ENCODE measurements around the gene COL4A2.
"Not testable (repeated sequence)": the region's sequence is repeated elsewhere in the genome, so short reads cannot be mapped to it uniquely, and the experiment has no call there.

COL4A2 gene

DNA sequence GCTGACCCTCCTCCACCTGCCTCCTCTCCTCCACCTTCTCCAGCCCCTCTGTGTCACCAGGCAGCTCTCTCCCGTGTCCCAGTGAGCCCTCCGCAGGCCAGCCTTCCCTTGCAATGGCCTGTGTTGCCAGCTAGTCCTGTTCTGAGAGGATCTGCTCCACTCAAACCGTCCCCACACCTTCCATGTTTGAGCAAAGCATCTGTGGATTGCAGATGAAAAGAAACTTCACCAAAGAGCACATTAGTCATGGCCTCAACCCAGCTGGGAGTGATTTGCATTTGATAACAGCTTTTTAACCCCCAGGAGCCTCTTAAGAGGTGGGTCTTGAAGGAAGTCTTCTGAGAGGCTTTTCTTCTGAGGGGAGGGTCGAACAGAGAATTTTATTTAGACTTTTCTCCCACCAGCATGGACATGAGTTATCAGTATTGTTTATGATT lies 72.8 kb downstream of the COL4A2 start:
- DNase-seq (ENCODE audit: low spot score): no peak

DNA sequence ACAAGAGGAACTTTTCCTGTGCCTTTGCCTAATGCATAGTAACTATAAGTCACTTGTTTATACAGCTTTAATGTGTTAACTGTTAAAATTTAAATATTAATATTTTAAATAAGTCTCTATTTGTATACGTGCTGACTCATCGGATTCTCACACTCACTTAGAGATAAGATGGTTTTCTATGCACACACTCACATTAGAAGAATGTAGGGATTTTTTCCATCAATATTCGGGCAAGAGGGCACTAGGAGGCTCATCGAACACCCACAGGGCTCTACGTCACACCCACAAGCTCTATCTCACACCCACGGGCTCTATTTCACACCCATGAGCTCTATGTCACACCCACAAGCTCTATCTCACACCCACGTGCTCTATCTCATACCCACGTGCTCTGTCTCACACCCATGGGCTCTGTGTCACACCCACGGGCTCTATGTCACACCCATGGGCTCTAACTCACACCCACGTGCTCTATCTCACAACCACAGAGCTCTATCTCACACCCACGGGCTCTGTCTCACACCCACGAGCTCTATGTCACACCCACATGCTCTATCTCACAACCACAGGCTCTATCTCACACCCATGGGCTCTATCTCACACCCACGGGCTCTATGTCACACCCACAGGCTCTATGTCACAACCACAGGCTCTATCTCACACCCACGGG lies 73.4 kb downstream of the COL4A2 start:
- no peak for DNase-seq (ENCODE audit: low spot score)

DNA sequence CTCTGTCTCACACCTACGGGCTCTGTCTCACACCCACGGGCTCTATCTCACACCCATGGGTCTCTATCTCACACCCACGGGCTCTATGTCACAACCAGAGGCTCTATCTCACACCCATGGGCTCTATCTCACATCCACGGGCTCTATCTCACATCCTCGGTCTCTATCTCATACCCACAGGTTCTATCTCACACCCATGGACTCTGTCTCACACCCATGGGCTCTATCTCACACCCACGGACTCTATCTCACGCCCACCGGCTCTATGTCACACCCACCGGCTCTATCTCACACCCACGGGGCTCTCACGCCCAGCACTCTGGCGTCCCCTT lies 73.9 kb downstream of the COL4A2 start:
- no peak for DNase-seq (ENCODE audit: low spot score)

DNA sequence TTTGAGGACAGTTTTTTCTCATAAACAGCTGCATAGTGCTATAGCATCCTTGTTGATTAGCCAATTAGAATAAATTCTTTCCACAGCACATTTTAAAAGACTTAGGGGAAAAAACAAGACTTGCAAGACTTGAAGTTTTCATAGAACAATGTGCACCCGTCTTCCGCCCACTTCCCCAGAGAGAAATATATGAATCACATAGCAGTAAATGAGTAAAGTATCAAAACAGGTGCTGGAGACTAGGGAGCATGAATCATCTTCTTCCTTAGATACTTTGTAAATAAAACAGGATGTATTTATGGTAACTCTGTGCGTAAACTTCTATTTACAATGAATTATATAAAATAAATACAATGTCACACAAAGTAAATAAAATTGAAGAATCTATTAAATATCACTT lies 75.1 kb downstream of the COL4A2 start:
- DNase-seq (ENCODE audit: low spot score): no peak

DNA sequence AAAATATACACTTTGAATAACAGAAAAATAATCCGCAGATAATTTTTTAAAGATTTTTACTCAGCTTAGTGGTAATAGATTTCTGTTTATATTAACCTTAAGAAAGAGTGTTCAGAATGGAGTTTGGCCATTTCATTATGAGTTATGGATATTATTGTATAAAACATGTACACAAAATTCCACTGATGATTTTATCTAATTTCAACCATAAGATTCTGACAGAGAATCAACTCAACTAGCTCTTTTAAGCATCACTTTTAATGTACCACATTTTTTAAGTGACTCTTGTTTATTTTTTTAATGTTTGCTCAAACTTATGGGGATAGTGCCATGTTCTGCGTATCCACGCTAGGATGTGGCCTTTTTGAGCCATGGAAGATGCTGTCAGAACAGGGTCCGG lies 75.7 kb downstream of the COL4A2 start:
- no peak for DNase-seq (ENCODE audit: low spot score)

DNA sequence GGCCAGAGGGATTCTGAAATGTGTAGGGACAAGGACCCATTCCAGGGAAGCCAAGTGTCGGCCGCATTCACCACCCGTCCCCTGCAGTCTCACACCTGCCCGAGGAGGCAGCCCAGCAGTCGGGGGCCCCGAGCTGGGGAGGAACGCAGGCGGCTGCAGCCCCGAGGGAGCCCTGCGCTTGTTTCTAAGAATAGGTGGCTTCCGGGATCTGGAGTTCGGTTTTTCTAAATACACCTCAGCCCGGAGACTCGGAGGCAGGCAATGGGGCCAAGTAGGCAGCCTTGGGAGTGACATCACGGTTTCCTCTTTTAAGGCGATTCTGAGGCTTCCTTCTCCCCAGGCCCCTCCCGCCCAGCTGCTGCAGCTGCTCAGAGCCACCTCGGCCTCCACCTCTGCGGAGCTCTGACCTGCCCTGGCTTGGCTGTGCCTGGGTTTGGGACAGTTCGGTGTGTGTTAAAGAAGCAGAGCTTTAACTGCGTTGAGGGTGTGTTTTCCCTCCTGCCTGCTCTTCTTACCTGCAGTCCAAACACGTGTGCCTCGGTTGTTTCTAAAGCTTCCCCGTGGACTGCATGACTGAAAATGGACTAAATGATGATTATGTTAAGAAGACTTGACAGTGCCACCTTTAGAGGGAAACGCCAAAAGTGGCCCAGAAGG lies 80.5 kb downstream of the COL4A2 start:
- DNase-seq (ENCODE audit: low spot score): no peak

DNA sequence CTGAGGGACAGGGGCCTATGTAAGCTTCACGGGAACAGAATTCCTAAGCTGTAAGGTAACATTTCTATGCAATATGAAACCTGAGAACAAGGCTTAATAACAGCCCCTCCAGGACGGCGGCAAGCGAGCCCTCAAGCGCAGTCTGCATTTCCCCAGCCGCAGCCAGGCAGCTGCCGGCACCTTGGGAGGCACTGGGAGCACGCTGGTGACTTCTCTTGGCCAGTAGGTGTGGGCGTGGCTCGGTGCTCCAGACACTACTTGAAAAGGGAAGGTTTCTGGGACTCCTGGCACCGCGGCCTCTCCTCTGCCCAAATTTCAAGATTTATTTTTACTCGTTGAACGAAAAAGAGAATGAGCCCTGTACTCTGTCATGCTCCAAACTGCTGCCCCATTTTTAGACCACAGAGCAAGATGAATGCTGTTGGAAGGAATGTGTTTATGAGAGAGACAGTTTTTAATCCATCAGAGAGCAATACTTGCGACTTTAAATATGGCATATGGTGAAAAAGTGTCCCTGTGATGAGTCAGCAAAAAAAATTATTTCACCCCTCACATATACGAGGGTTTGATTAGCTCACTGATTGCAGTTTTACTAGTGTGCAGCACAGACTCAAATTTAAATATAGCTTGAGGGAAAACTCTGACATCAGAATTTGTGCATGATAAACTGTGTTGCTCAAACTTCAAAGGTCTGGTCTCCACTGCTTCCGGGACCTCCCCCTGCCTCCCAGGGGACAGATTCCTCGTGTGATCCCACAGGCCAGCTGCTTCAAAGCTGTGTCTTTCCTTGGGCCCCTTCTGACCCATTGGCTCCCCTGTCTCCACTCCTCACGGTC lies 81.2 kb downstream of the COL4A2 start:
- no peak for DNase-seq (ENCODE audit: low spot score)

DNA sequence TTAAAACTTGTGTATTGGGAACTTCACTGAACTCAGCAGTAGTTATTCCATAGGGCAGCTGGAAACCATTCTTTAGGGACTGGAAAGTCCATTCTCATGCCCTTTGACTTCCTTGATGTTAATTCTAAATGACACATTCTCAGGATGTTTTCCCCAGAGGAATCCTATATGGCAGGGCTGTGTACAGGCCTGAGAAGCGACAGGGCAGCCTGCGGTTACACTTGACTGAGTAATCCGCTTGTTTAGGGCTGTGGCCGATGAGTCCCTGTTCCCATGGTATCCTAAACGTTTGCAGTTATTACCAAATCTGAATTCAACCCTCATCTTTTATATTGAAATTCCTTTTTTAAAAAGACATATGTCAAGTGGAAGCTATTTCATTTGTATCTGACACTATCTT lies 83.5 kb downstream of the COL4A2 start:
- no peak for DNase-seq (ENCODE audit: low spot score)

DNA sequence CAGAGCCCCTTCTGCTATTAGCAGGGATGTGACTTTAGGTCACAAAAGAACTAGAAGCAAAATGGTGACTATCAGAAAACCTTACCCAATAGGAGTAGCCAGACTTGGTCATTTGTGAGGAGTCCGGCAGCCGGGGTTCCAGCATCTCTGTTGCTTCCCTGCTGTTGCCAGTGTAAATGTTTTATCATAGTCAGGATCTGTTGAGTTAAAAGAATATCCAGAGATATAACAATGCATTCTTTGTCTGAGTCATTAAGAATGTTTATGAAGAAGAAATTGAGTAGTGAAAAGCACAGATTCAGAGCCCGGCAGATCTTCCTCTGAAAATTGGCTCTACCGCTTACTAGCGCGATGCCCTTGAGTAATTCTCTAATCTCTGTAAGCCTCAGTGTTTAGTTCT lies 84.2 kb downstream of the COL4A2 start:
- no peak for DNase-seq (ENCODE audit: low spot score)

DNA sequence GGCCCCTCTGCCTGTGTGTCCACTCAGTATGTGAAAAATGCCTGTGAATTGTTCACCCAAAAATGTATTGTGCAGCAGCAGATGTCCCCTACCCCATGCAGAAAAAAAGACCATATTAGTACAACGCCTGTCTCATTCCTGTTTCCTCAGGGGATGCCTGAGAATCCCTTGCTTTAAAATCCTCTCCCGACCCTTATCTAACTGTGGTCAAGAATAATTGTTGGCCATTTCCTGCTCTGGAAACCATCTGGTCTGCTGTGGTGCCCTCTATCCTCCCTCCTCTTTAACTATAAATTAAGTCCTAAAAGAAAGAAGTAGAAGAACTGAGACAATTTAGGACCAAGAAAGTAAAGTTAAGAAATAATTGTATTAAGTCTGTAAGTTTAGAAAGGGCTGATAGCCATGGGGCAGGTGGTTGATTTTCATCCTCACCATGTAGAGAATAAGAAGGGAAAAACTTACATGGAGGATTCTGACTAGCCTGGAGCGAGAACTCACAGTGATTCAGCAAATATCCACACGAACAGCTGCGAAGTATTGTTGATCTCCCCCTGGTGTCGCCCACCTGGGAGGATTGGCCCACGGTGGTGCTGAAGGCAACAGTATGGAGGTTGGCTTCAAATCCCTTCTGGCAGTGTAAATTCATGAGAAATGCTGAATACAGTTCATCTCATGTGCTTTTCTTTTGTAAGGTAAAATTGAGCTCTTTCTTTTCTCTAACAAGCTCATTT lies 85.6 kb downstream of the COL4A2 start:
- DNase-seq (ENCODE audit: low spot score): no peak

DNA sequence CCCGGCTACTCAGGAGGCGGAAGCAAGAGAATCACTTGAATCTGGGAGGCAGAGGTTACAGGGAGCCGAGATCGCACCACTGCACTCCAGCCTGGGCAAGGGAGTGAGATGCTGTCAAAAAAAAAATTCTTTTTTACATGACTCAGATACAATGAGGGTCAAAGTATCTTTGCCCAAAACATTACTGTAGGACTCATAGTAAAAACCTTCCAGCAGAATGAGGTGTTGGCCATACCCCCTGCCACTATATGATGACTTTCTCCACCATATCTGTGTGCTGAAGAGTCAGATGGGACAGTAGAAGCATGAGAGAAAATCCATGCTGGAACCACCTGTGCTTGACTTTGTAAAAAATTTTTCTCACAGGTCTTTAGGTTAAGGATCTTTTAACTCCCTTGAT lies 86.7 kb downstream of the COL4A2 start:
- no peak for DNase-seq (ENCODE audit: low spot score)

DNA sequence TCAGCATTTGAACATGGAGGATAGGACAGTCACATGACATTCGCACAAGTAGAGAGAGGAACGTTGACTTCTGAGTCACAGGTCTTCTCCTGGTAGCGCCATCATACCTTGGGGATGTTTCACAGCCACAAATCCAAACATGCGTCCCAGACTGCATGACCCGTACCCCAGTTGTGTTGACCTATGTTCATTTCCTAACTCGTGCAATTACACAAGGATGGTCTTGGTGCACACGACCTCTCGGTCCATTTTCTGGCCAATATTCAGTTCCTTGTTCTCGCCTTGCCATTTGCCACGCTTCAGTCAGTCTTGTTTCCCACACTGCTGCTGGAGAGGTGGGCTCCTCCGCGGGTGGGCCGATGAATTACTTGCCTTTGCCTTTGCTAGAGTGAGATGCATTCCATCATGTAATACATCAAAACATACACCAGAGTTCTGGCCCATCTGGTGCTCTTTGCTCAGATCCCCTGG lies 87.3 kb downstream of the COL4A2 start:
- no peak for DNase-seq (ENCODE audit: low spot score)

DNA sequence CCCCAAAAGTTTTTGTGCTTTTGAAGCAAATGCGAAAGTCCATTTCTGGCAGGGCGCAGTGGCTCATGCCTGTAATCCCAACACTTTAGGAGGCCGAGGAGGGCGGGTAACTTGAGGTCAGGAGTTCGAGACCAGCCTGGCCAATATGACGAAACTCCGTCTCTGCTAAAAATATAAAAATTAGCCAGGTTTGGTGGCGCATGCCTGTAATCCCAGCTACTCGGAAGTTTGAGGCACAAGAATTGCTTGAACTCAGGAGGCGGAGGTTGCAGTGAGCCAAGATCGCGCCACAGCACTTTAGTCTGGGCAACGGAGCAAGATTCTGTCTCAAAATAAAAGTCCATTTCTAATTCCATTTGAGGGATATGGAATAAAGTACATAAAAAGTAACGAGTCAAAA lies 88.5 kb downstream of the COL4A2 start:
- DNase-seq (ENCODE audit: low spot score): not testable (repeated sequence)

DNA sequence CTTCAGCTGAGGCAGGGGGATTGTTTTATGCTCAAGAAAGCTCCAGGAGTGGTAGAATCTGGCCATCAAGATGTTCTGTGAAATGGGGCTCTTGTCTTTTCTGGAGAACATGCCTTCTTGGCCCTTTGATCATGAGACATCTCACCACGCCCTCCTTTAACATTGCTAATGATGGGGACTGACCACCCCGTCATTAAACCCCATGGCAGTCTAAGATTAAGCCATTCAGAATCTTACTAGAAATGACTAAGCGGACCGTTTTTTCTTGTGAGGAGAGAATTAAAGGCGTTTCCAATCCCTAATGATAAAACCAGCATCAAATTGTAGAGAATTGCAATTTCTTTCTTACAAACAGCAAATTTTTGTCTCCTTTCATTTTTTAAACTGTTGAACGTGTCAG lies 89.4 kb downstream of the COL4A2 start:
- no peak for DNase-seq (ENCODE audit: low spot score)

DNA sequence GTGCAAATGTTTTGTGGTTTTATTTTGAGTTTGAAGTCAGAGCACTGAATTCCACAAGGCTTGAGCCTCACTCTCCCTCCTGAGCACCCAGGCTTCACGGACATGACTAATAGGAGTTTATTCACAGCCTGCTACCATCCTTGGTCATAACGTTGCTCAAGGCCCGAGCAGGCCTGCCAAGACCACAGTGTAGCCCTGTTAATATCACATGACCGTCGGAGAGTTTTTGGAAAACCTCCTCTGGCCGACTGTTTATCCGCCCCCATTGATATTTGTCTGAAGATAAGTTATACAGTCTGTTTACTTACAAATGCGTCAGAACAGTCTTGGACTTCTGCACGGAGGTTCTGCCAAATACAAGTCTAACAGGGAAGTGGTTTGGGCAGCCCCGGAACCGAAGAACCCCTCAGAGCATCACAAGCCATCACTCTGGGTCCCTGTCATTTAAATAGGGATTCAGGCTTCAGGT lies 89.9 kb downstream of the COL4A2 start:
- no peak for DNase-seq (ENCODE audit: low spot score)

DNA sequence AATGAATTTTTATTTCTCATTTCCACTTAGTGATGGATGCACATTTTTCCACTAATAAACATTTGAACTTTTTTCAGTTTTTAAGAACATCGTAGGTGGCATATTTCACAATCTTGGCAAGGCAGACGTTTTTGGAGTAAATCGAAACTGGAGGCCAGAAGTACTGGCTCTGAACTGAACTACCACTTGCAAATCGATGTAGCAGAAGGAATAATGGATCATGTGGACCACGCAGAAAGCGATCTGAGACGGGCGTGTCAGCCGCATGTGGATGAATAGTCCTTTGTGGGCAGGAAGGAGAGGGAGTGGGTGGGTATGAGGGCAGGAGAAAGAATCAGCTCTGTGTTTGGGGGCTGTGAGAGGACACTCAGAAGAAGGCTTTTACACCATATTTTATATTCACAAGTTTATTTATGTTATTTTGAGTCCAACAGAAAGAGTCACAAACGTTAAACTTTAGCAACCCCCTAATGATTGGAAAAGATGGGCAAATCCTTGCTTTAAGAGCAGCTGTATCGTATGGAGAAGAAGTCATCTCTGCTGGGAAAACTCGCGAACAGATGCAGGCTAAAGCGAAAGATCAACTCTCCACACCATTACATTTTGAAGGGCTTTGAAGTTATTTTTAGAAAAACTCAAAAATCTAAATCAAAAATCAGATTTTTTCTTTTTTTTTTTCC lies 90.5 kb downstream of the COL4A2 start:
- no peak for DNase-seq (ENCODE audit: low spot score)

DNA sequence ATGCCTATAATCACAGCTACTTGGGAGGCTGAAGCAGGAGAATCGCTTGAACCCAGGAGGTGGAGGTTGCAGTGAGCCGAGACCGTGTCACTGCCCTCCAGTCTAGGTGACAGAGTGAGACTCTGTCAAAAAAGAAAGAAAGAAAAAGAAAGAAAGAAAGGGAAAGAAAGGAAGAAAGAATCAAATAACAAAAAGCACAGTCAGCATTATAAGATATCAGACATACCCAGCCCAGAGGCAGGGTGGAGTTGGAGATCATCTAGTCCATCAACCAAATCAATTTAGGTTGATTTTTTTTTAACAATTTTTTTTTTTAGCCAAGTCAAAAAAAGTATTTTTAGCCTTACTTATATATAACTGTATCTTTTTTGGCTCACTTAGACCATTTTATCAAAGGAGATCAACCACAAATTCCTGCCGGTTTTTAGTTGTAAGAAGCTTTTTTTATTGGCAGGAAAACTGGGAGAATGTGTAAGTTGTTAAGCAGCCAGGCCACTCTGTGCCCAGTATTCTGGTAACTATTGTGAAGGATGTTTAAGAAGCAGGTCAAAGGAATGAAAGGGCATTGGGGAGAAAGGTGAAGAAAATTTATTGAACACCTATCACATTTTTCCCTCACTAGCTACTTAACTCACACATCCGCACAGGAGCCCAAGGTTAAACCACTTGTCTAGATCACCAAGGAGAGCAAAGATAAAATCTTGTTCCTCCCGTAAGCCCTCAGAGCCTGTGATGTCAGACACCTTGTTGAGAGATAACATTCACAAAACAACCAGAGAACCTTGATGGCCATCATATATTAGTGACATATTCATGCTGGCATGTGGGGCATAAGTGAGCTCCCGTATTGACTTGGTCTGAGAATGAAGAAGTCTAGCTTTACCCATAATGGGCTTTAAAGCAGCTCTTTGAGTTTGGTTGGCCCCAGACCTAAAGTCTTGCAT lies 91.8 kb downstream of the COL4A2 start:
- no peak for DNase-seq (ENCODE audit: low spot score)

DNA sequence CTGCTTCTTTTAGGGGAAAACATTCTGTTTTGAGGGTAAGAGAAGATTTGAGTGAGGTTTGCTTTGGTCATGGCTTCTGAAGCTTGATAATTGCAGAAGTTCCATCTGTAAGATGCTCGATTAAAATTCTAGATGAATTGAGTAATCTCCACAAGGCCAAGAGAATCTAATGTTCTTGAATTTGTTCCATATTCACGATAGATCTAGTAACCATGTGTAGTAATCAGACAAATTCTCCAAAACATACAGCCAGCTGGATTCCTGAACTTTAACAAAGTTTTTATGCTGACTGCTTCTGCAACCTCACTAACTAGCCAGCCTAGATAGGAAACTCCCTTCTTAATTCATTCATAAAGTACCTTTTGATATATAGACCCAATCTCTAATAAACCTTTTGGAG lies 92.7 kb downstream of the COL4A2 start:
- DNase-seq (ENCODE audit: low spot score): no peak

DNA sequence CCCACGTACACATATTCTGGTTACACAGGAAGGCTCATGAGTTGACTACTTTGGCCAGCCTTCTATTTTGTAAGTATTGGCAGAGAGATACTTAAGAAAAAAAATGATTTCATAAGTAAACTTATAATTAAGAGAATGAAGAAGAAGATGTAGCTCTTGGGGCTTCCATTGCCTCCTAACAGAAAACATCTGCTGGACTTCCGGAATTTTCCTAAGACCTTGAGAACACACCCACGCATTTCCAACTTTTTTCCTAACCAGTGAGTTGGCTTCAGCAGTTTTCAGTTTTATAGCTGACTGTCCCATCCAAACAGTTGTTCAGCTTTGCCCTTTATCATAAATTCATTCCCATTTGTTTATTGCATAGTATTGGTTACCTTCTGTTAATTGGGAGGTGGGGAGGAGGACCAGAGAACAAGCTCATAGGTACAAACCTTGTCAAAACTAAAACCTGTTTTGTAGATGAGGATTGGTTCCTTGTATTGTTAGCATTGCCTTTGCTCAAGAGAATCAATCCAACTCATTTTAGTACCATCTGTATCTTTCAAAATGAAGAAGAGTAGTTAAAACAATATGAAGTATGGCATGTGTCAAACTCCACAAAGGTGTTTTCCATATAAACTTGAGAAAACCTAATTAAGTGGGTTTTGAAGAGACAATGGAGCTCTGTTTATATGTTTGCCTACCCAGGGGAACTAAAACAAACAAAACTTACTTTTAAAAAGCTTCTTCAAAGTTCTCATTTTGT lies 93.9 kb downstream of the COL4A2 start:
- DNase-seq (ENCODE audit: low spot score): no peak
